NCI-H2171 (cell line): ENCODE data around the gene KRTAP12-2.
"Not testable (repeated sequence)": the region's sequence is repeated elsewhere in the genome, so short reads cannot be mapped to it uniquely, and the experiment has no call there.

ENCODE experiments used
- DNase-seq: peaks from one replicate; lab custom pipeline; 2025; lab: John Stamatoyannopoulos, UW

Gene KRTAP12-2

GRCh38 chr21:44650265-44650972 is 16.3 kb downstream of the KRTAP12-2 start:
- no peak for DNase-seq

GRCh38 chr21:44649521-44650100 is 17.1 kb downstream of the KRTAP12-2 start:
- no peak for DNase-seq

- DNase-seq: no peak
These were observed 18.0 kb downstream of the KRTAP12-2 start for GRCh38 chr21:44648557-44649311.

GRCh38 chr21:44647222-44647552 is 19.5 kb downstream of the KRTAP12-2 start:
- DNase-seq: no peak

- not testable (repeated sequence) for DNase-seq
These were observed 20.1 kb downstream of the KRTAP12-2 start, which contains the start of gene KRTAP10-11 for GRCh38 chr21:44646366-44647221. Gene KRTAP10-11, plus strand, starts transcription at chr21:44646414. Its CDS starts 45 bp downstream, at chr21:44646459.

GRCh38 chr21:44644878-44645277 is 21.8 kb downstream of the KRTAP12-2 start:
- DNase-seq: no peak

- DNase-seq: no peak
These were observed 22.9 kb downstream of the KRTAP12-2 start for GRCh38 chr21:44643741-44644310.

- DNase-seq: no peak
These were observed 26.0 kb downstream of the KRTAP12-2 start for GRCh38 chr21:44640761-44641160.

- DNase-seq: no peak
These were observed 27.4 kb downstream of the KRTAP12-2 start for GRCh38 chr21:44639331-44639655.

- not testable (repeated sequence) for DNase-seq
These were observed 28.0 kb downstream of the KRTAP12-2 start for GRCh38 chr21:44638506-44639330.

GRCh38 chr21:44637851-44638348 is 28.8 kb downstream of the KRTAP12-2 start:
- DNase-seq: not testable (repeated sequence)

GRCh38 chr21:44637018-44637850 is 29.5 kb downstream of the KRTAP12-2 start, which contains the start of gene KRTAP10-10:
Gene KRTAP10-10, plus strand, starts transcription at chr21:44637356. Its CDS starts 62 bp downstream, at chr21:44637418.
- no peak for DNase-seq

- no peak for DNase-seq
These were observed 30.3 kb downstream of the KRTAP12-2 start for GRCh38 chr21:44636209-44637017.

GRCh38 chr21:44632067-44632466 is 34.7 kb downstream of the KRTAP12-2 start:
- DNase-seq: no peak

- no peak for DNase-seq
These were observed 36.3 kb downstream of the KRTAP12-2 start for GRCh38 chr21:44630440-44630839.

- no peak for DNase-seq
These were observed 37.9 kb downstream of the KRTAP12-2 start for GRCh38 chr21:44628707-44629391.

GRCh38 chr21:44627831-44628233 is 38.9 kb downstream of the KRTAP12-2 start:
- not testable (repeated sequence) for DNase-seq

GRCh38 chr21:44627181-44627822 is 39.4 kb downstream of the KRTAP12-2 start:
- not testable (repeated sequence) for DNase-seq
